ENCODE data around the gene HP.

HP gene

GRCh38 chr16:72091217-72091616, 36.9 kb downstream of the HP start:
- no peak for DNase-seq (ENCODE audit: low read depth in 2 of 2)

GRCh38 chr16:72092832-72093447, 38.6 kb downstream of the HP start:
- peak in 1 of 2 experiments; percentile 11 for DNase-seq (ENCODE audit: low read depth in 2 of 2)

- DNase-seq (ENCODE audit: low read depth in 2 of 2) = peak; percentile 82 to 85
Observed at GRCh38 chr16:72093448-72094265, 39.4 kb downstream of the HP start, which contains the start of the genes DHX38 and TXNL4B. Gene DHX38 (plus strand): TSS chr16:72093847. CDS start chr16:72096158, 2,311 bp downstream. Gene TXNL4B (minus strand): TSS chr16:72093620. CDS start chr16:72090749, 2,871 bp downstream.

- DNase-seq (ENCODE audit: low read depth in 2 of 2) = peak in 1 of 2 experiments; percentile 7
Observed at GRCh38 chr16:72094266-72094610, 39.9 kb downstream of the HP start.

- DNase-seq (ENCODE audit: low read depth in 2 of 2) = no peak
Observed at GRCh38 chr16:72098936-72099335, 44.6 kb downstream of the HP start.

- DNase-seq (ENCODE audit: low read depth in 2 of 2) = peak in 1 of 2 experiments; percentile 26
Observed at GRCh38 chr16:72099377-72099818, 45.1 kb downstream of the HP start.

- DNase-seq (ENCODE audit: low read depth in 2 of 2) = no peak
Observed at GRCh38 chr16:72101195-72101594, 46.9 kb downstream of the HP start.

- DNase-seq (ENCODE audit: low read depth in 2 of 2) = no peak
Observed at GRCh38 chr16:72104905-72105304, 50.6 kb downstream of the HP start.

- no peak for DNase-seq (ENCODE audit: low read depth in 2 of 2)
Observed at GRCh38 chr16:72105978-72106377, 51.7 kb downstream of the HP start.

- no peak for DNase-seq (ENCODE audit: low read depth in 2 of 2)
Observed at GRCh38 chr16:72107371-72107770, 53.1 kb downstream of the HP start.

GRCh38 chr16:72108353-72109102, 54.2 kb downstream of the HP start:
- DNase-seq (ENCODE audit: low read depth in 2 of 2) = no peak

- no peak for DNase-seq (ENCODE audit: low read depth in 2 of 2)
Observed at GRCh38 chr16:72109300-72109699, 55.0 kb downstream of the HP start.

GRCh38 chr16:72109966-72110530, 55.7 kb downstream of the HP start:
- no peak for DNase-seq (ENCODE audit: low read depth in 2 of 2)
